Frontal cortex (tissue), 4 donors: ENCODE results near the gene UPK1B. TPM values are rescaled to one million over a fixed set of nuclear protein-coding genes. Genes with fewer than 3 reads are reported as not detected.
A peak's percentile ranks its signal among the peaks of the same experiment; 100 is the strongest.
"Not testable (repeated sequence)": the region's sequence is repeated elsewhere in the genome, so short reads cannot be mapped to it uniquely, and the experiment has no call there.

Experiments
- DNase-seq, 2 donors: peaks; one replicate each; pipeline ENCODE4 v3.0.0; 2012; ENCODE audit warnings: low spot score in 2 of 2
- FAIRE-seq: peaks from 2 replicates; lab custom pipeline; 2012; peaks lifted over from hg19 to GRCh38; lab: Jason Lieb, UNC
- total RNA-seq: library from RNA; depleted of rRNA; stranded (reverse); fragments of >200 nt; gene quantifications from one replicate; pipeline ENCODE4 v1.2.3, GENCODE V29; 2014
- donor health status: control.
- donor health status: control.
- donor health status: control.

UPK1B gene
- not detected for total RNA-seq

DNA sequence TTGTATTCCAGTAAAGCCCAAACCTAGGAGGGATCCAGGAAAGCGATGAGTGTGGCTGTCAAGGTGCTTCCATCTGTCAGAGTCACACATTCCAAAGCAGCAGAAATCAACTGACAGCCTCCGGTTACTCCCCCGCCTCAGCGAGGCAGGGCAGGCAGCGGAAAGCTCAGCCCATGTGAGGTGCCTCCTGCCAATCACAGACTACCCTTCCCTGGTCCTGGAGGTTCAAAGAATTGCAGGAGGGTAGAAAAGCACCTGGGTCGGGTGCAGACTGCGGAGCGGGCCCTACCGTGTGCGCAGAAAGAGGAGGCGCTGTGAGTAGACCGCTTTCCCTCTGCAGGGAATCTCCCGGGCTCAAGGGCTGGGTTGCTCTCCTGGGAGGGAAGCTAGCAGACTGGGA is at the start of gene UPK1B:
Gene UPK1B, plus strand, starts transcription at position 274 of the 400 bp plus-strand sequence. CDS start 13,144 bp downstream, outside the sequence.
- FAIRE-seq (no peak), DNase-seq (no peak)

- FAIRE-seq (no peak), DNase-seq (no peak)
Observed at GRCh38 chr3:119125342-119125741, 48.1 kb upstream of the UPK1B start.

DNA sequence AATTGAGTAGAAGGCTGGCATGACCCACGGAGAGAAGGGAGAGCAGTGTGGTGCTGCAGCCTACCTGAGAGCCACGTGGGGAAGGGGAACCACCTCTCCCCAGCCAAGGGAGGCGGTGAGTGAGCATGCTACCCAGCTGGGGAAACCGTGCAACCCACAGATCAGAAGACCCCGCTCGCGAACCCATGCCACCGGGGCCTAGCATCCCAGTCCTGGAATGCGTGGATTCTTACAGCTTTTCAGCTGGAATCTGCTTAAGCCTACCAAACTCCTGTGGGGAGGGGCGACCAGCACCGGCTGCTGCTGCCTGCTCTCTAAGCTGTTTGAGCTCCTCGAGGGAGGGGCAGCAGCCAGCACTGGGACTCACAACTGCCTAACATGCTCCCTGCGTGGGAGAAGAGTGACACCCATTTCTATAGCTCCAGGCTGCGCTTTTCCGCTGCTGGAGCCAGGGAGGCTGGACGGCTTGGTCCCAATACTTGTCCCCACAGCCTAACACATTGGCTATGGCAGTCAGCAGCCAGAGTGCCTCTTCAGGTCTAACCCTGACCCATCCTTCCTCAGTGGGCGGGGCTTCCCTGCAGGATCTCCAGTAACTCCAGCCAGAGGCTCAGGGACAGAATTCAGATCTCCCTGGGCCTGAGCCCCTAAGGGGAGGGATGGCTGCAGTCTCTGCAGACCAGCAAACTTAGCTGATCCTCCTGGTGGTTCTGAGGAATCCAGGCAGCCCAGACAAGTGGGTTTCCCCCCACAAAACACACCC is 47.5 kb upstream of the UPK1B start:
- no peak for FAIRE-seq
- no peak for DNase-seq

DNA sequence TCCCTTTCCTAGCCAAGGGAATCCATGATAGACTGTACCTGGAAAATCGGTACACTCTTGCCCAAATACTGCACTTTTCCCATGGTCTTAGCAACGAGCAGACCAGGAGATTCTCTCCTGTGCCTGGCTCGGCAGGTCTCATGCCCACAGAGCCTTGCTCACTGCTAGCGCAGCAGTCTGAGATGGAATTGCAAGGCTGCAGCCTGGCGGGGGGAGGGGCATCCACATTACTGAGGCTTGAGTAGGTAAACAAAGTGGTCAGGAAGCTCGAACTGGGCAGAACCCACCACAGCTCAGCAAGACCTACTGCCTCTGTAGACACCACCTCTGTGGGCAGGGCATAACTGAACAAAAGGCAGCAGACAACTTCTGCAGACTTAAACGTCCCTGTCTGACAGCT is 43.1 kb upstream of the UPK1B start:
- FAIRE-seq, DNase-seq: not testable (repeated sequence)

GRCh38 chr3:119132291-119132690 is 41.1 kb upstream of the UPK1B start:
- DNase-seq, FAIRE-seq: not testable (repeated sequence)

DNA sequence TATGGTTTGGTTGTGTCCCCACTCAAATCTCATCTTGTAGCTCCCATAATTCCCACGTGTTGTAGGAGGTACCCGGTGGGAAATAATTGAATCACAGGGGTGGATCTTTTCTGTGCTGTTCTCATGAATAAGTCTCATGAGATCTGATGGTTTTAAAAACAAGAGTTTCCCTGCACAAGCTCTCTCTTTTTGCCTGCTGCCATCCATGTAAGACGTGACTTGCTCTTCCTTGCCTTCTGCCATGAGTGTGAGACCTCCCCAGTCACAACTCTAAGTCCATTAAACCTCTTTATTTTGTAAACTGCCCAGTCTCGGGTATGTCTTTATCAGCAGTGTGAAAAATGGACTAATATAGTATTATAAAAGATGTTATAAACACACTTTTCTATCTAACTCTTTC is 34.0 kb upstream of the UPK1B start:
- DNase-seq, FAIRE-seq: not testable (repeated sequence)

- no peak for DNase-seq
- no peak for FAIRE-seq
Observed at GRCh38 chr3:119140466-119140865, 32.9 kb upstream of the UPK1B start.

GRCh38 chr3:119145128-119145499 is 28.3 kb upstream of the UPK1B start:
- no peak for FAIRE-seq
- DNase-seq: no peak

DNA sequence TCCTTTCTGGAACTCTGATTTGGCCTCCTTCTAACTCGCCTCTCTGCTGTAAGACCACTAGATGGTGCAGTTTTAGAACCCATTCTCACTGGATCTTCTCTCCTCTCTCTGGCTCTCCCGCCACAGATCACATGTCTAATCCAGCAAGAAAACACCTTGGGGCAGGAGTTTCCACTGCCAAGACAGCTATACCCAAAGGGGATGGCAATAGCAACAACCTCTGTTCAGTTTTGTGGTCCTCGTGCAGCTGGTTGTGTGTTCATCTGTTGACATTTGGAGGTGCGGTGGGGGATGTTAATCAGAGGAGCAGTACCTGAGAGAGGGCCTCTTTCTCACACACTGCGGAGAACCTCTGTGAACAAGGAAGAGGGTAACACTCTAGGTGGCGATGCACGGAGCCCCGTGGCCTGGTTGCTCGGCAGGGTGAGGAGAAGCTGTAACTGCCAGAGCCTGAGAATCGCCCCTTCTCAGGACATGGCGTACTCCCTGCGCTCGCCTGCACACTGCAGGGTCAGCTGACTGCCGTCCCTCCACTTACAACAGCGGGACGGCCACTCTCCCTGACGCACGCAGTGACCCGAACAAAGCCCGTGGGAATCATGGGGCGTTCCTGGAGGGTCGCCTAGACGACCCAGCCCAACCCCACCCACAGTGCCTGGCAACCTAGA is 27.8 kb upstream of the UPK1B start, which contains the start of gene TEX55:
Gene TEX55, plus strand, starts transcription at position 666 of the 668 bp plus-strand sequence. CDS start 25 bp downstream, outside the sequence.
- FAIRE-seq (no peak), DNase-seq (peak; percentile 23 to 35)

GRCh38 chr3:119146578-119147375 is 26.6 kb upstream of the UPK1B start:
- DNase-seq (no peak), FAIRE-seq (no peak)

GRCh38 chr3:119147494-119147893 is 25.9 kb upstream of the UPK1B start:
- FAIRE-seq: no peak

DNA sequence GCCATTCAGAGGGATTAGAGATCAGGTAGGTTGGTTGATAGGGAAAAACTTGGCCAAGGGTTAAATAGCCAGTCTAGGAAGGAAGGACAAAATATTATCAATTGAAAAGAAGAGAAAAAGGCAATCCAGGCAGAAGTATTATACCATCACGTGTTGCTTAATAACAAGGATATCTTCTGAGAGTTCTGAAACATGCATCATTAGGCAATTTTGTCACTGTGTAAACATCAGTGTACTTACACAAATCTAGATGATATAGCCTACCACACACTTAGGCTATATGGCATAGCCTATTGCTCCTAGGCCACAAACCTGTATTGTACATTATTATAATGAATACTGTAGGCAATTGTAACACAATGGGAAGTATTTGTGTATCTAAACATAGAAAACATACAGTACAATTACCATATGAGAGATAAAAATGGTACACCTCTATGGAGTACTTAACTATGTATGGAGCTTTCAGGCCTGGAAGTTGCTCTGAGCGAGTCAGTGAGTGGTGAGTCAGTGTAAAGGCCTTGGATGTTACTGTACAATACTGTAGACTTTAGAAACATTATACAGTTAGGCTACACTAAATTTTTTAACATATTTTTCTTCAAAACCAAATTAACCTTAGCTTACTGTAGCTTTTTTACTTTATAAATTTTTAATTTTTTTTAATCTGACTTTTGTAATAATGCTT is 24.8 kb upstream of the UPK1B start:
- no peak for FAIRE-seq

More at GRCh38 chr3:119147494-119147893, 25.9 kb upstream of the UPK1B start:
- no peak for DNase-seq

GRCh38 chr3:119149484-119149883 is 23.9 kb upstream of the UPK1B start:
- DNase-seq: no peak

More for the DNA sequence above, 24.8 kb upstream of the UPK1B start:
- DNase-seq: no peak

DNA sequence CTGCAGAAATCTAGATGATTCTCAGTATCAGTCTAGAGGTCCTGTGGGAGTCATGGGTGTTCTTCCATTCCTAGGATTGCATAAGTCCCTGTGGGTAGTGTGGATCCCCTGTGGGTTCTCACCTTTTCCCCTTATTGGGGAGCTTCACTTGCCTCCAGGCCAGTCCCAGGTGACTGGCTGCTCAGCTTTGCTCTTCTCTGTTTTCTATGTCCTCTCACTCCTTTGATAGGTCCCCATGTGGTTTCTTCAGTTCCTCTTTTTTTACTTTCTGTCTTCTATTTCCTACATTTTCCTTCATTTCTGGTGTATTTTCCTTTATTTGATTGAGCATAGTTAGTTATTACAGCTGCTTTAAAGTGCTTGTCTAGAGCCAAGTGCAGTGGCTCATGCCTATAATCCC is 16.5 kb upstream of the UPK1B start:
- no peak for FAIRE-seq

More at GRCh38 chr3:119149484-119149883, 23.9 kb upstream of the UPK1B start:
- FAIRE-seq: no peak

DNA sequence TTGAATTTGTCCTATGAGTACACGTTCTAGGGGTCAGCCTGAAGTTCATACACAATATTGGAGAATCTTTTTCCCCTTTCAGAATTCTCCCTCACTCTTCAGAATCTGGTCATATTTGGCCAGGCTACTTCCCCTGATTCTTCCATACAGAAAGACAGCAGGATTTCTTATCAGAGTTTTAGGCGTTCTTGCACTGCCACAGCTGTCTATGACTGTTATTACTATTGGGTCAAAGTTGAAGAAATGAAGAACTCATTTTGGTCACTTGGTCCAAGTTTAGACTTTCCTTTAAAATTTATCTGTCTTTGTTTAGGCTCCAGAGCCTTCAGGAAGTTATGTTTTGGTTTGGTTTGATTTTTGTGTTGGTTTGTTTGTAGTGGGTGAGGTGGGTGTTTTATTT is 15.4 kb upstream of the UPK1B start:
- DNase-seq (no peak), FAIRE-seq (no peak)

More for the DNA sequence above, 16.5 kb upstream of the UPK1B start:
- no peak for DNase-seq

DNA sequence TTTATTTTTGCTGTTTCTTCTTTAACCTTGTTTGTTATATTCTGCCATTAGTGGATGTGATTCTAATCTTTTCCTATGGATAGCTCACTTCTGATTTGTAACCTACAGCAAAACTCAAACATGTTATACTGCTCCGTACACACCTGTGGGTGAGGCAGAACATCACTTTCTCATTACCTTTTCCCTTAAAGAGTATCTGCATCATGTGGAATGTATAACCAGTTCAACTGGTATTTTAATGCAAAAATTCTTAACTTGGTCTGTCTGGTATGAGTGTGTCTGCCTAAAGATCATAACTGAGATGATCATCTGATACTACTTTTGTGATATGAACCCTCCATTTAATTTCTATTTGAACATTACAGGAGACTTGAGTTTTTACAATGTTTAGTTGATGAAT is 13.0 kb upstream of the UPK1B start:
- DNase-seq: no peak
- FAIRE-seq: no peak

DNA sequence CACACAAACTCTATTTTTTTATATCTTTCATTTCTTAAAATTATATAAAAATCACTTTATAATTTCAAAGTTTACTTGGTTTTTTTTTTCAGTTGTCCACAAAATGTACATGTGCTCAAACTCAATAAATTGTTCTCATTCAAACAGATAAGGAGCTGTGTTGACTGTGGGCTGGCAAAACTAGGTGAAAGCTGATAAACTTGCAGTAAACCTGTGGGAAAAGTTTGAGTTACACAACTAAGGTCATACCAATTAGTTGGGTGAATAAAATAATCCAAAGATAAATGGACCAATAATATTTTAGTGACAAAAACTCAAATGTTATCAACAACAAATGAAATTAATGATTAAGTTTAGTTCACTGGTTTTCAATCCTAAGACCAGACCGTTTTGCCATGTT is 12.6 kb upstream of the UPK1B start:
- DNase-seq: no peak
- FAIRE-seq: peak; percentile 42

GRCh38 chr3:119161240-119161639 is 12.2 kb upstream of the UPK1B start:
- FAIRE-seq (no peak), DNase-seq (no peak)

- FAIRE-seq, DNase-seq: not testable (repeated sequence)
Observed at GRCh38 chr3:119164745-119165144, 8.7 kb upstream of the UPK1B start.

GRCh38 chr3:119170821-119171220 is 2.6 kb upstream of the UPK1B start:
- no peak for FAIRE-seq

More at GRCh38 chr3:119170821-119171220, 2.6 kb upstream of the UPK1B start:
- no peak for DNase-seq
